Astrocyte (in vitro differentiated cells and primary cell): ENCODE measurements around the gene TPT1. TPM values are rescaled to one million over a fixed set of nuclear protein-coding genes. Genes with fewer than 3 reads are reported as not detected.

Experiments
- DNase-seq: peaks from one replicate; pipeline ENCODE4 v3.0.0-alpha.2; 2010; ENCODE audit warnings: low read depth
- FAIRE-seq: peaks from 2 replicates; lab custom pipeline; 2011; peaks lifted over from hg19 to GRCh38; lab: Jason Lieb, UNC
- H2AFZ ChIP-seq: 2 replicates; pipeline ENCODE4 v1.6.0; 2012; ENCODE audit warnings: low read depth, low read length, inconsistent platforms
- H3K27ac ChIP-seq: 2 replicates; pipeline ENCODE4 v1.5.1; 2011; ENCODE audit warnings: low read depth, low read length, inconsistent platforms
- H3K27me3 ChIP-seq: 2 replicates; pipeline ENCODE4 v1.6.0; 2011; ENCODE audit warnings: low read length, inconsistent platforms; ENCODE audit not compliant: insufficient read depth
- H3K36me3 ChIP-seq: 2 replicates; pipeline ENCODE4 v1.5.1; 2011; ENCODE audit warnings: low read length, inconsistent platforms; ENCODE audit not compliant: insufficient read depth
- H3K4me1 ChIP-seq: 2 replicates; pipeline ENCODE4 v1.5.1; 2011; ENCODE audit warnings: low read length, inconsistent platforms; ENCODE audit not compliant: insufficient read depth
- H3K4me2 ChIP-seq: 2 replicates; pipeline ENCODE4 v1.6.0; 2012; ENCODE audit warnings: low read length, inconsistent platforms
- H3K4me3 ChIP-seq: 2 replicates; pipeline ENCODE4 v1.5.1; 2011; ENCODE audit warnings: low read depth, mild to moderate bottlenecking, low read length, inconsistent platforms; ENCODE audit not compliant: insufficient read depth
- H3K79me2 ChIP-seq: 2 replicates; pipeline ENCODE4 v1.6.0; 2012; ENCODE audit warnings: mild to moderate bottlenecking, low read length, inconsistent platforms; ENCODE audit not compliant: insufficient read depth
- H3K9ac ChIP-seq: 2 replicates; pipeline ENCODE4 v1.6.0; 2012; ENCODE audit warnings: mild to moderate bottlenecking, low read length, inconsistent platforms
- H3K9me3 ChIP-seq: 2 replicates; pipeline ENCODE4 v1.5.1; 2012; ENCODE audit warnings: low read depth, mild to moderate bottlenecking, low read length, inconsistent platforms; ENCODE audit not compliant: insufficient read depth
- H4K20me1 ChIP-seq: 2 replicates; pipeline ENCODE4 v1.6.0; 2012; ENCODE audit warnings: low read length, inconsistent platforms; ENCODE audit not compliant: insufficient read depth
- H3K27ac Mint-ChIP-seq: one replicate; pipeline ENCODE4 v1.8.0; 2021; ENCODE audit warnings: mild to moderate bottlenecking, mixed read lengths; ENCODE audit not compliant: unreplicated experiment
- H3K27me3 Mint-ChIP-seq: one replicate; pipeline ENCODE4 v1.8.0; 2021; ENCODE audit warnings: low read depth, mixed read lengths; ENCODE audit not compliant: unreplicated experiment
- H3K36me3 Mint-ChIP-seq: one replicate; pipeline ENCODE4 v1.8.0; 2021; ENCODE audit warnings: low read depth, mixed read lengths; ENCODE audit not compliant: unreplicated experiment
- H3K4me1 Mint-ChIP-seq: one replicate; pipeline ENCODE4 v1.8.0; 2021; ENCODE audit warnings: low read depth, mixed read lengths; ENCODE audit not compliant: unreplicated experiment
- H3K4me3 Mint-ChIP-seq: one replicate; pipeline ENCODE4 v1.8.0; 2021; ENCODE audit warnings: mild to moderate bottlenecking, moderate library complexity, mixed read lengths; ENCODE audit not compliant: unreplicated experiment
- H3K9me3 Mint-ChIP-seq: one replicate; pipeline ENCODE4 v1.8.0; 2021; ENCODE audit warnings: mild to moderate bottlenecking, mixed read lengths; ENCODE audit not compliant: unreplicated experiment
- EZH2 ChIP-seq: IDR thresholded peaks from 2 replicates; pipeline ENCODE4 v1.6.1; 2012; ENCODE audit warnings: mild to moderate bottlenecking, low read length, inconsistent platforms; ENCODE audit not compliant: insufficient read depth
- total RNA-seq: library from RNA; stranded (reverse); gene quantifications from 2 replicates; pipeline ENCODE4 v1.2.1, GENCODE V29; 2021
- TF ChIP-seq, protein P1 (sequence below): IDR thresholded peaks from 2 replicates; pipeline ENCODE4 v1.5.1; 2011; ENCODE audit warnings: low read depth, mild to moderate bottlenecking, inconsistent platforms, low read length, moderate library complexity; ENCODE audit not compliant: insufficient read depth

Gene TPT1
- total RNA-seq, 1 donor from 2014 or later = 2,540 TPM

DNA sequence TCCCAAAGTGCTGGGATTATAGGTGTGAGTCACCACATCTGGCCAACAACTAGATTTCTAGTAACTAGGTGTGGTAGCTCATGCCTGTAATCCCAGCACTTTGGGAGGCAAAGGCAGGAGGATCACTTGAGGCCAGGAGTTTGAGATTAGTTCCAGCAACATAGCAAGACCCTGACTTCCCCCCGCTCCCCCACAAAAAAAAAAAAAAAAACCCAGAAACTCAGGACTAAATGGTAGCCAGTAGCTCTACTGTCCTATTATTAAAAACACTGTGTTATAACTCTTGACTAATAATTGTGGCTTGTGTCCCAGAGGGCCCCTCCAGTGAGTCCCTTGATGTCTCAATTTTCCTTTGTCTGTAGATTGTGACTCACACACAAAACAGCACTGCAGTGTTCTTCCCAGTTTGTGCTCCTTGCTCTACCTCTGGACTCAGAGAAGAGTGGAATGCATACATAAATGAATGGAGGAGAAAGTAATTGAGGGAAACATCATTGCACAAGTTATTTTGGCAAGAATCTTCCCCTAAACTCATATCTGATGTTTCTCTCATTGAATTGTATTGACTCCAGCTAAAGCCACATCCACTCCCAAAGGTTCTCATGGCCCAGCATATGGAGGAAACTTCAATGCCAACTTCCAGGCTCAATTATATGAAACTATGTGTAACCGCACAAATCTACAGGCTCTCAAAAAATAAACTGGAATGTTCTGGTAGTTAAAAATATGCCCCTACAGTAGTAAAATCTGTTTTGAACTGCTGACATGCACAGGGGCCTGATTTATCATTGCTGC, 8.8 kb downstream of the TPT1 start:
- H3K4me3 ChIP-seq = no peak overlapping the region
- H4K20me1 ChIP-seq = peaks cover 52% of the 10 kb centered on the region
- Mint-ChIP-seq H3K4me3 (peak overlapping the region; percentile 34), H3K4me1 (peaks cover 60% of the 10 kb centered on the region), H3K27me3 (no peaks in the 10 kb centered on the region), H3K9me3 (no peaks in the 10 kb centered on the region), H3K27ac (peak overlapping the region; percentile 86), H3K36me3 (peaks cover 14% of the 10 kb centered on the region)
- peaks cover 27% of the 10 kb centered on the region for H3K36me3 ChIP-seq
- no peak overlapping the region for H2AFZ ChIP-seq
- no peaks in the 10 kb centered on the region for H3K27me3 ChIP-seq
- peak overlapping the region; percentile 45 for H3K27ac ChIP-seq
- TF ChIP-seq, protein P1, sequence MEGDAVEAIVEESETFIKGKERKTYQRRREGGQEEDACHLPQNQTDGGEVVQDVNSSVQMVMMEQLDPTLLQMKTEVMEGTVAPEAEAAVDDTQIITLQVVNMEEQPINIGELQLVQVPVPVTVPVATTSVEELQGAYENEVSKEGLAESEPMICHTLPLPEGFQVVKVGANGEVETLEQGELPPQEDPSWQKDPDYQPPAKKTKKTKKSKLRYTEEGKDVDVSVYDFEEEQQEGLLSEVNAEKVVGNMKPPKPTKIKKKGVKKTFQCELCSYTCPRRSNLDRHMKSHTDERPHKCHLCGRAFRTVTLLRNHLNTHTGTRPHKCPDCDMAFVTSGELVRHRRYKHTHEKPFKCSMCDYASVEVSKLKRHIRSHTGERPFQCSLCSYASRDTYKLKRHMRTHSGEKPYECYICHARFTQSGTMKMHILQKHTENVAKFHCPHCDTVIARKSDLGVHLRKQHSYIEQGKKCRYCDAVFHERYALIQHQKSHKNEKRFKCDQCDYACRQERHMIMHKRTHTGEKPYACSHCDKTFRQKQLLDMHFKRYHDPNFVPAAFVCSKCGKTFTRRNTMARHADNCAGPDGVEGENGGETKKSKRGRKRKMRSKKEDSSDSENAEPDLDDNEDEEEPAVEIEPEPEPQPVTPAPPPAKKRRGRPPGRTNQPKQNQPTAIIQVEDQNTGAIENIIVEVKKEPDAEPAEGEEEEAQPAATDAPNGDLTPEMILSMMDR = no peak
- no peak for TF ChIP-seq EZH2
- peak; percentile 70 for FAIRE-seq
- DNase-seq = peak; percentile 93
- no peak overlapping the region for H3K9ac ChIP-seq
- peaks cover 61% of the 10 kb centered on the region for H3K4me1 ChIP-seq
- peak overlapping the region; percentile 40 for H3K4me2 ChIP-seq
- no peaks in the 10 kb centered on the region for H3K9me3 ChIP-seq
- peaks cover 25% of the 10 kb centered on the region for H3K79me2 ChIP-seq

DNA sequence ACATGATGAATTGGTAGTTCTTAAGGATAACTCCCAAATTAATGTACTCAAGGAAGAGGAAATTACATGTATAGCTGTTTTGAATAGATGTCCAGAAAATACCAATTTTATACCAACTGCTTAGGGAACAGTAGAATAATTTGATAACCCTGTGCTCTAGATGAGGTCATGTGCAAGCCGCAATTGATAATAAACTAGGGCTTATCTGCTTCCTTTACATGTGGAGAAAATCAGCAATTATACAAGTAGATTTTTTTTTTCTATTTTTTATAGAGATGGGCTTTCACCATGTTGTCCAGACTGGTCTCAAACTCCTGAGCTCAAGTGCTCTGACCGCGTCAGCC, 9.3 kb downstream of the TPT1 start:
- H4K20me1 ChIP-seq = peaks cover 46% of the 10 kb centered on the region

More for the DNA sequence above, 9.3 kb downstream of the TPT1 start:
- H3K36me3 ChIP-seq = peaks cover 22% of the 10 kb centered on the region
- Mint-ChIP-seq H3K27me3 (no peaks in the 10 kb centered on the region), H3K9me3 (no peaks in the 10 kb centered on the region), H3K36me3 (peaks cover 8% of the 10 kb centered on the region), H3K27ac (no peak overlapping the region), H3K4me3 (no peak overlapping the region), H3K4me1 (peaks cover 59% of the 10 kb centered on the region)
- peak overlapping the region; percentile 45 for H3K27ac ChIP-seq
- peaks cover 19% of the 10 kb centered on the region for H3K79me2 ChIP-seq
- FAIRE-seq (no peak), DNase-seq (no peak)
- H2AFZ ChIP-seq = no peak overlapping the region
- H3K4me3 ChIP-seq = no peak overlapping the region
- no peaks in the 10 kb centered on the region for H3K9me3 ChIP-seq
- no peak for TF ChIP-seq EZH2
- TF ChIP-seq, protein P1 = no peak
- no peaks in the 10 kb centered on the region for H3K27me3 ChIP-seq
- H3K9ac ChIP-seq = no peak overlapping the region
- H3K4me1 ChIP-seq = peaks cover 60% of the 10 kb centered on the region
- no peak overlapping the region for H3K4me2 ChIP-seq
